Measurements from ENCODE around the gene ZBTB7C. TPM values are rescaled to one million over a fixed set of nuclear protein-coding genes. Genes with fewer than 3 reads are reported as not detected.
"Not testable (repeated sequence)": the region's sequence is repeated elsewhere in the genome, so short reads cannot be mapped to it uniquely, and the experiment has no call there.

ZBTB7C gene
- total and polyA plus RNA-seq, 8 donors, result 1.7 to 8.7 (median 2.7) TPM

- Histone ChIP-seq H3K9me3 (no peaks in the 10 kb centered on the region), H3K36me3 (no peaks in the 10 kb centered on the region), H3K4me3 (no peak overlapping the region), H3K27ac (no peak overlapping the region), H3K27me3 (peaks cover 0 to 17% of the 10 kb centered on the region in 2 donors), H3K4me1 (peaks cover 2 to 3% of the 10 kb centered on the region in 2 donors)
- no peak for ATAC-seq
- DNase-seq, result no peak
- intact Hi-C loops (cut with DNase I), result loop anchor here in 1 of 2 donors (10.0 kb wide), 1 partner anchor 208 kb away; no protein-coding TSS in a partner anchor
- no peak for TF ChIP-seq CTCF (IDR thresholded peaks at IDR 0.05)
These were observed 33.6 kb upstream of the ZBTB7C start for GRCh38 chr18:48442761-48443160.

GRCh38 chr18:48441405-48441881 lies 32.3 kb upstream of the ZBTB7C start:
- Histone ChIP-seq H3K36me3 (no peaks in the 10 kb centered on the region), H3K27me3 (peaks cover 0 to 17% of the 10 kb centered on the region in 2 donors), H3K9me3 (no peaks in the 10 kb centered on the region), H3K4me3 (no peak overlapping the region), H3K27ac (no peak overlapping the region), H3K4me1 (peaks cover 1 to 3% of the 10 kb centered on the region in 2 donors)
- intact Hi-C loops (cut with DNase I), result loop anchor here in 1 of 2 donors (10.0 kb wide), 1 partner anchor 207 kb away; no protein-coding TSS in a partner anchor
- DNase-seq (peak in 1 of 4 donors; percentile 28), ATAC-seq (no peak)
- TF ChIP-seq CTCF (IDR thresholded peaks at IDR 0.05), result no peak

GRCh38 chr18:48440924-48441323 lies 31.7 kb upstream of the ZBTB7C start:
- intact Hi-C loops (cut with DNase I), result loop anchor here in 1 of 2 donors (10.0 kb wide), 1 partner anchor 206 kb away; no protein-coding TSS in a partner anchor
- ATAC-seq (no peak), DNase-seq (no peak)
- no peaks in the 10 kb centered on the region for H3K9me3 ChIP-seq
- H3K27me3 ChIP-seq, result peaks cover 0 to 17% of the 10 kb centered on the region in 2 donors
- no peak overlapping the region for H3K27ac ChIP-seq
- no peak for TF ChIP-seq CTCF (IDR thresholded peaks at IDR 0.05)
- H3K4me1 ChIP-seq, result peaks cover 0 to 3% of the 10 kb centered on the region in 2 donors
- no peak overlapping the region for H3K4me3 ChIP-seq
- no peaks in the 10 kb centered on the region for H3K36me3 ChIP-seq

GRCh38 chr18:48436907-48437306 lies 27.7 kb upstream of the ZBTB7C start:
- H3K4me1 ChIP-seq, result no peaks in the 10 kb centered on the region
- DNase-seq, result no peak
- H3K27me3 ChIP-seq, result peaks cover 0 to 15% of the 10 kb centered on the region in 2 donors
- H3K9me3 ChIP-seq, result no peaks in the 10 kb centered on the region
- no peak overlapping the region for H3K4me3 ChIP-seq
- TF ChIP-seq CTCF (IDR thresholded peaks at IDR 0.05), result no peak
- ATAC-seq, result no peak
- intact Hi-C loops (cut with DNase I), result no loop called here
- H3K36me3 ChIP-seq, result no peaks in the 10 kb centered on the region
- H3K27ac ChIP-seq, result no peak overlapping the region

- intact Hi-C loops (cut with DNase I); DNase-seq; H3K27me3 ChIP-seq; H3K4me3 ChIP-seq; H3K4me1 ChIP-seq; H3K36me3 ChIP-seq; H3K27ac ChIP-seq; H3K9me3 ChIP-seq; ATAC-seq: not testable (repeated sequence)
These were observed 25.2 kb upstream of the ZBTB7C start for GRCh38 chr18:48434382-48434781.

GRCh38 chr18:48433541-48433940 lies 24.4 kb upstream of the ZBTB7C start:
- intact Hi-C loops (cut with DNase I), result no loop called here
- no peak overlapping the region for H3K4me3 ChIP-seq
- no peaks in the 10 kb centered on the region for H3K4me1 ChIP-seq
- H3K9me3 ChIP-seq, result no peaks in the 10 kb centered on the region
- no peaks in the 10 kb centered on the region for H3K36me3 ChIP-seq
- TF ChIP-seq CTCF (IDR thresholded peaks at IDR 0.05), result no peak
- no peaks in the 10 kb centered on the region for H3K27me3 ChIP-seq
- DNase-seq, result no peak
- no peak overlapping the region for H3K27ac ChIP-seq
- ATAC-seq, result no peak

Measured in left lung (tissue), 10 donors.